Measurements from ENCODE around the gene PWP1.

The PWP1 gene

DNA sequence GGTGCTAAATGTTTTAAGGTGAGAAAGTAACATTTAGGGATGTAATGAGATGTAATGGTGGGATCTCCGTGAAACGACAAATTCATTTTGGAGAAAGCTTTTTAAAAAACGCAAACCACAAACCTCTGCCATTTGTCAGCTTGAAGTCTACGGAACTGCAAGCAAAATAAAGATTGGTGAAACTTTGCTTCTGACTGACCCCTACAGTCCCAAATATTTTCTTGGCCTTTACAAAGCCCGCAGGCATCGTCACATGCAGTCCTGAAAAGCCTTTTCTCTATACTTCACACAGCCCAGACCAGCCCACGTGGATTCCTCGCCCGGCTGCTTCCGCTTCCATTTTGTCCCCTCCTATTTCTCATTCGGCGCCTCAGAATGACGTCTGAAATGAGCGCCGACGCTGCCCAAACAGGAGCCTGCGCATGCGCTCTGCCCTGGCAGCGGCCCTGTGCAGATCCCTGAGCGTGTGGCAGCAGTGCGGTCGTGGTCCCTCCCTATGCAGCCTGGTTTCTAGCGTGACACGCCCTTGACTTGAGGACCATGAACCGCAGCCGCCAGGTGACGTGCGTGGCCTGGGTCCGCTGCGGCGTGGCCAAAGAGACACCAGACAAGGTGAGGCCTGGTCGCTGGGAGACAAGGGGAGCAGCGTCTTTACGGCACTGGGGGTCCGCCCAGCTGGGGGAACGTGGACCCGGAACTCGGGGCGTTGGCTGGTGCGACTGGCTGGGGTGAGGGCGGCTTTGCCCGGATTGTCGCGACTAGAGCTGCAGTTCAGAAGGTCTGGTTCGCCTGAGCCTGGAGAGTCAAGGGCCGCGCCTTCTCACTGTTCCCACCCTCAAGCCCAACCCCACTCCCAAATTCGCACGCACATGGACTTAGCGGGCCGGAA lies at the start of gene PWP1:
PWP1 (plus strand) TSS at position 440 of the 889 bp plus-strand sequence; CDS start at position 541, 101 bp downstream.
- peak; percentile 92 to 93 (median 93) for DNase-seq (ENCODE audit: low read depth in 2 of 3, low spot score in 1 of 3)

DNA sequence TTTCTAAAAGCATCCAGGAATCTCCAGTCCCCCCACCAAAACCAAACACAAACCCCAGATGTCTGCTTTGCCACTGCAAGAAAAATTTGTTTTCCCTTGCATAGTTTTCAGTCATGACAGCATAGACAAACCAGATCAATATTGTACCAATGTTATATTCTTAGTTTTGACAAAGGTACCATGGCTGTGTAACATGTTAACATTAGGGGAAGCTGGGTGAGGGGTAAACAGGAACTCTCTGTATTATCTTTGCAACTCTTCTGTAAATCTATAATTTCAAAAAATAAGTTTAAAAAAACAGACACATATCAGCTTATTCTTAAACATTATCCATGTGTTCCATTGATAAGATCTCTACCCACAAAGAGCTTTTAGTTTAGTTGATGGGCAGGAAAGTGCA lies 44.4 kb upstream of the PWP1 start:
- no peak for DNase-seq (ENCODE audit: low read depth in 2 of 3, low spot score in 1 of 3)

- no peak for DNase-seq (ENCODE audit: low read depth in 2 of 3, low spot score in 1 of 3)
These were observed 43.4 kb upstream of the PWP1 start for GRCh38 chr12:107642240-107642639.

GRCh38 chr12:107645630-107646333 lies 39.8 kb upstream of the PWP1 start:
- no peak for DNase-seq (ENCODE audit: low read depth in 2 of 3, low spot score in 1 of 3)

DNA sequence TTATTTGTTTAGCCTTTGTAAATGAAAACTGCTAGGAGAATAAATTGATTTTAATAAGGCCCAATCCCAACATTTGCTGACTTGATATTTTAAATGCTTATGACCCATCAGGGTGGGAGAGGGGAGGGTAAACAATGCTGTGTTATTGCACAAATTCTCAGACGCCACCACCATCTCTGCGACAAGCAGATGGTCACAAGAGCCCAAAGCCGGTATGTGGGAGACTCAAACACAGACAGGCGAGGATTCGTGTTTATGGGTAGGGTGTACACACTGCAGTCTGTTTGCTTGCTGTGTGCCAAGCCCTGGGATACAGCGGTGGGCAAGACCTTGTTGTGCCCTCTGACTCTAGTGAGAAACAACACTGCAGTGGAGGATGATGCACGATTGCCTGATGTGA lies 39.2 kb upstream of the PWP1 start:
- no peak for DNase-seq (ENCODE audit: low read depth in 2 of 3, low spot score in 1 of 3)

DNA sequence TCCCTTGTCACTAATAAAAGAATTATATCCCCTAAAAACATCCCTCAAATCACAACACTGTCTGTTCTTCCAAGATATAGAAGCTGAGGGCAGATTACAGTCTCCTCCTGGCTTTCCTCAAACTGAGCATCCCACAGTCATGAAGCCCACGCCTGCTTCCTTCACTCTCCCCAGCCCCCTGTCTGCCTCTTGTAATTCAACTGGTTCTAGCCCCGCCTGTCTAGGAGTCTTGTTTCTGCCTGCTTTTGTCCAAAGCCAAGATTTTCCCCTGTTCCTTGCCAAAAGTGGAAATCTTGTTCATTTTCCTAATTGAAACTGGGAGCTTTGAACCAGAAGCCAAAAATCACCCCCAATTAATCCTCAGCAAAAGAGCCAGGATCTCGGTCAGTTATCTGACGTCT lies 35.9 kb upstream of the PWP1 start:
- no peak for DNase-seq (ENCODE audit: low read depth in 2 of 3, low spot score in 1 of 3)

- no peak for DNase-seq (ENCODE audit: low read depth in 2 of 3, low spot score in 1 of 3)
These were observed 34.6 kb upstream of the PWP1 start for GRCh38 chr12:107650977-107651376.

DNA sequence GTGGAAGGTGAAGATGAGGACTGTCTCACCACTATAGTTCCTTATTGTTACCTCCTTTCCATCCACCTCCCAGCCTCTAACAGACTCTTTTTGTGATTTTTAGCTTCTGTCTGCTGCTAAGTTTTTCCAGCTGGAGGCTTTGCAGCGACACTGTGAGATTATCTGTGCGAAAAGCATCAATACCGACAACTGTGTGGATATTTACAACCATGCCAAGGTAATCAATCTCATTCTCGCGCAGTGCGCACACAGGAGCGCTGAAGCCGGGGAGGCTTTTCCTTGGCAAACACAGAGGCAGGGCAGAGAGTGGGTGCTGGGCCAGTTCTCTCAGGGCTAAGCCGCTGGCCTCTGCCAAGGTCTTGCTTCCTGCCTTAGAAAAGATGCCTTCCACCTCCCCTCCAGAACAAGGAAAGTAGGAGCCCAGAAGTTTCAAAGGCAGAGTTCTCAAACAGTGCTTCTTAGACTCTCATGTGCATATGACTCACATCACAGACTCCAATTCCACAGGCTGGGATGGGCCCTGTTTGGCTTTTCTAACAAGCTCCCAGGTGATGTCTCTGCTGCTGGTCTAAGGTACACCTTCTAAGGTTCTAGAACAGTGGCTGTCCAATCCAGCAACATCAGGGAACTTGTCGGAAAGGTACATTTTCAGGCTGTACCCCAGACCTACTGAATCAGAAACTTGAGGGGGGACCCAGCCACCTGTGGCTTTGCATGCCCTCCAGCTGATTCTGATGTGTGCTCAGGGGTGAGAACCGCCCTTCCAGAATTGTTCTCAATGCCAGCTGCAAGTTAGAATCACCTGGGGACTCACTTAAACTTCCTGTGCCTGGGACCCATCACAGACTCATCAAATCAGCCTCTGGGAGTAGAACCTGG lies 33.8 kb upstream of the PWP1 start:
- DNase-seq (ENCODE audit: low read depth in 2 of 3, low spot score in 1 of 3), result no peak

- no peak for DNase-seq (ENCODE audit: low read depth in 2 of 3, low spot score in 1 of 3)
These were observed 32.1 kb upstream of the PWP1 start for GRCh38 chr12:107653519-107653918.

GRCh38 chr12:107654873-107655272 lies 30.7 kb upstream of the PWP1 start:
- no peak for DNase-seq (ENCODE audit: low read depth in 2 of 3, low spot score in 1 of 3)

- DNase-seq (ENCODE audit: low read depth in 2 of 3, low spot score in 1 of 3), result no peak
These were observed 30.1 kb upstream of the PWP1 start for GRCh38 chr12:107655281-107656065.

DNA sequence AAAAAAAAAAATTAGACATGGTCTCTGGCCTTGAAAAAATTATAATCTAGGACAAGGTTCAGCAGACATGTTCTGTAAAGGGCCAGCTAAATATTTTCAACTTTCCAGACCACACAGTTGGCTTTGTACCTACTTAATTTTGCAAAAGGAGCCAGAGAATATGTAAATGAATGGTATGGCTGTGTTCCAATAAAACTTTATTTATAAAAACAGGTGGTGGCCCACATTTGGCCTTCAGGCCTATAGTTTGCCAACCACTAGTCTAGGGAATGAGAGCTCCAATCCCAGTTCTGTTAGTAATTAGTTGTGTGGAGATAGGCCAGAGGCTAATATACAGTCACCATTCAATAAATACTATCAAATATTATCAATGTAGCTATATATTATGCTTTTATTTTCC lies 29.3 kb upstream of the PWP1 start:
- no peak for DNase-seq (ENCODE audit: low read depth in 2 of 3, low spot score in 1 of 3)

GRCh38 chr12:107657133-107657532 lies 28.5 kb upstream of the PWP1 start:
- no peak for DNase-seq (ENCODE audit: low read depth in 2 of 3, low spot score in 1 of 3)

DNA sequence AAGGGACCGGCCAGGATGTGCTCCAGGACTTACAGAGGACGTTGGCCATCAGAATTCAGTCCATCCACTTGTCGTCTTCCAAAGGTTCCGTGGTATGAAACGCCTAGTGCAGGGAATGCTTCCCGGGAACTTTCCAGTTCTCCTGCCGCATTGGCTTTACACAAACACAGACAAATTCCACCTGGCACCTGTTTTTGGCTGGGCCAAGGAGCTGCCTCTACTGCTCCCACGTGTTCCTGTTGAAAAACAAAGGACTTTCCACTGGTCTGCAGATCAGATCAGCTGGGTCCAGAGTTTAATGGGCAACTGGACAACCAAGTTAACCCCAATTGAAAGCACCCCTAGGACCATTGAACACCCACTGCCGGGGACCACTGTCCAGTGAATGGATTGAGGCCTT lies 28.0 kb upstream of the PWP1 start:
- DNase-seq (ENCODE audit: low read depth in 2 of 3, low spot score in 1 of 3), result no peak

- DNase-seq (ENCODE audit: low read depth in 2 of 3, low spot score in 1 of 3), result no peak
These were observed 25.4 kb upstream of the PWP1 start for GRCh38 chr12:107660235-107660634.

DNA sequence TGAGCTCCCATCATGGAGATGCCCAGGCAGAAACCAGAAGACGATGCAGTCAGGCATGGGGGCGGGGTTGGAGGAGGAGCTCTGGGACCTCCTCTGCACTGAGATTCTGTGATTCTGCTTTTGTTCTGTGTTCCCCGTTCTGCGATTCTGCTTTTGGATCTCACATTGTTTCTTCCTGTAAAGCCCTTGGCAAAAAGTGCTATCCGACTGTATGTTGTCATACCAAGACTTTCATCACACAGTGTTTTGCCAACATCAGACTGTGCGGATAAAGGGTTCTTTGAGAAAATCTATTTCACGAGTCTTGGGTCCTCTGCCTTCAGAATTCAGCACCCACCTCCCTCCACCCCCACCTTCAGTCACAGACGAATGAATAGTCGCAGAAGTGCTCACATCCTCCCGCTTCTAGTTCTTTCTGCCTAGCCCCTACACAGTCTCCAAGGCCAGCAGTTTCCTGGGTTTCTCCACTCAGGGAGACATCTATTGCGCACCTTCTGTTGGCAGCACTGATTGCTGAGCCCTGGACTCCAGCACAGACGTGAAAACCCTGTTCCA lies 24.7 kb upstream of the PWP1 start:
- DNase-seq (ENCODE audit: low read depth in 2 of 3, low spot score in 1 of 3), result no peak

- no peak for DNase-seq (ENCODE audit: low read depth in 2 of 3, low spot score in 1 of 3)
These were observed 23.8 kb upstream of the PWP1 start for GRCh38 chr12:107661830-107662229.

DNA sequence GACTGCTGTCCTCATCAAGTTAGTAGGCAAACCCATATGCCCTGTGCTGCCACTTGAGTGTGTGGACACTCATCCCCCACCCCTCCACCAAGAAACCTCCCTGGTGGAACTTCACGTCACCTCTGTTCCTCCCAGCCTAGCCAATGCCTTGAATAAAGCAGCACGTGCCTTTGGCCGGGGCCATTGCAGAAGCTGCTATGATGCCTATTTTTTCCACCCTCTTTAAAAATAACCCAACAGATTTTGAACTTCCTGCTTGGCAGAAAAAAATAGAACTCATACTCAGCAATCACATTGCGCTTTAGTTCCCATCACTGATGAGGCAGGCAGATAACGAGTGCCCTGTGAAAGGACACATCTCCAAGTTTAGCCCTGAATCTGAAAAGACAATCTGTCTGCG lies 23.1 kb upstream of the PWP1 start:
- DNase-seq (ENCODE audit: low read depth in 2 of 3, low spot score in 1 of 3), result no peak

- no peak for DNase-seq (ENCODE audit: low read depth in 2 of 3, low spot score in 1 of 3)
These were observed 22.3 kb upstream of the PWP1 start for GRCh38 chr12:107663277-107663676.

DNA sequence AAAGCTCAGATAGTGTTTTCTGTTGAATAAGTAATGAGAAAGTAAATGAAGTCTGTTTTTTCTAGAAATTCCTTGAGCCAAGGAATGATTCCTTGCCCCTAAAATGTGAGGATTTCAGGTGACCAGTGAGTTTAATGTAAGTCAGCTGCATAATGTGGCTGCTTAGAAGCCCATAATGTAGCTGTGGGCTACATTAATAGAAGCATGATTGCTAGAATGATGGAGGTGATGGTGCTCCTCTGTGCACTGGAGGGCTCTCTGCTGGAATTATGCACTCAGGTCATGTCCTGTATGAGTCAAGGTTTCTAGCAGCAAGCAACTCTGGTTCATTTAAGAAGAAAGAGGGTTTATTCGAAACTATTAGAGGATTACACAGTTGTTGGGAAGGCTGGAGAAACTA lies 19.6 kb upstream of the PWP1 start:
- no peak for DNase-seq (ENCODE audit: low read depth in 2 of 3, low spot score in 1 of 3)
